GM23338 (cell line): ENCODE measurements around the gene ANKZF1. TPM values are rescaled to one million over a fixed set of nuclear protein-coding genes. Genes with fewer than 3 reads are reported as not detected.

Source experiments
- ATAC-seq: fragments of 200-7000 bp; cut with Tn5 transposase; 3 replicates; pipeline ENCODE4 v1.9.1; 2020
- DNase-seq: peaks from one replicate; pipeline ENCODE4 v3.0.0-alpha.2; 2015; ENCODE audit warnings: low spot score
- H2AFZ ChIP-seq: fragments of 200-600 bp; sonication (generic); 2 replicates; pipeline ENCODE4 v1.8.0; 2016; ENCODE audit warnings: antibody characterized with exemption, mild to moderate bottlenecking, moderate library complexity
- H3F3A ChIP-seq: fragments of 200-600 bp; sonication (generic); replicated peaks from 2 replicates; pipeline ENCODE4 v1.8.0; 2017; ENCODE audit warnings: antibody characterized with exemption, mixed run types, low read depth
- H3K27ac ChIP-seq: fragments of 200-600 bp; sonication (generic); 2 replicates; pipeline ENCODE4 v1.6.1; 2016; ENCODE audit warnings: low read depth
- H3K27me3 ChIP-seq: fragments of 200-600 bp; sonication (generic); 2 replicates; pipeline ENCODE4 v1.8.0; 2016; ENCODE audit warnings: mild to moderate bottlenecking, mixed run types, moderate library complexity; ENCODE audit not compliant: insufficient read depth
- H3K36me3 ChIP-seq: fragments of 200-600 bp; sonication (generic); 2 replicates; pipeline ENCODE4 v1.8.0; 2016; ENCODE audit warnings: mild to moderate bottlenecking; ENCODE audit not compliant: insufficient read depth
- H3K4me1 ChIP-seq: fragments of 200-600 bp; sonication (generic); 2 replicates; pipeline ENCODE4 v1.8.0; 2016; ENCODE audit warnings: mild to moderate bottlenecking, moderate library complexity; ENCODE audit not compliant: insufficient read depth
- H3K4me2 ChIP-seq: fragments of 200-600 bp; sonication (generic); 2 replicates; pipeline ENCODE4 v1.7.1; 2017; ENCODE audit warnings: mixed run types
- H3K4me3 ChIP-seq: fragments of 200-600 bp; sonication (generic); 2 replicates; pipeline ENCODE4 v1.6.1; 2016; ENCODE audit warnings: mixed run types
- H3K79me2 ChIP-seq: fragments of 200-600 bp; sonication (generic); replicated peaks from 2 replicates; pipeline ENCODE4 v1.8.0; 2017; ENCODE audit warnings: mild to moderate bottlenecking; ENCODE audit not compliant: insufficient read depth
- H3K9me2 ChIP-seq: fragments of 200-600 bp; sonication (generic); 2 replicates; pipeline ENCODE4 v1.8.0; 2017; ENCODE audit not compliant: insufficient read depth
- H4K20me1 ChIP-seq: fragments of 200-600 bp; sonication (generic); replicated peaks from 2 replicates; pipeline ENCODE4 v1.8.0; 2017; ENCODE audit warnings: mild to moderate bottlenecking; ENCODE audit not compliant: insufficient read depth
- H3K27ac Mint-ChIP-seq: 2 replicates; pipeline ENCODE4 v1.8.0; 2020; ENCODE audit warnings: inconsistent platforms, mild to moderate bottlenecking, moderate library complexity, mixed read lengths
- H3K27me3 Mint-ChIP-seq: 3 replicates; pipeline ENCODE4 v1.8.0; 2022; ENCODE audit warnings: low read depth, mild to moderate bottlenecking, moderate library complexity, mixed read lengths, inconsistent platforms; ENCODE audit not compliant: insufficient read depth, poor library complexity
- H3K36me3 Mint-ChIP-seq: 3 replicates; pipeline ENCODE4 v1.8.0; 2021; ENCODE audit warnings: low read depth, mild to moderate bottlenecking, inconsistent platforms, moderate library complexity, mixed read lengths
- H3K4me1 Mint-ChIP-seq: 3 replicates; pipeline ENCODE4 v1.8.0; 2020; ENCODE audit warnings: mild to moderate bottlenecking, inconsistent platforms, mixed read lengths
- H3K4me3 Mint-ChIP-seq: 3 replicates; pipeline ENCODE4 v1.8.0; 2021; ENCODE audit warnings: moderate library complexity, mild to moderate bottlenecking, inconsistent platforms, mixed read lengths
- H3K9me3 Mint-ChIP-seq: 3 replicates; pipeline ENCODE4 v1.8.0; 2020; ENCODE audit warnings: moderate library complexity, mild to moderate bottlenecking, inconsistent platforms, mixed read lengths
- CREB1 ChIP-seq: fragments of 250-450 bp; sonication (Bioruptor Pico); IDR thresholded peaks from 2 replicates; pipeline ENCODE4 v1.5.0; 2020; ENCODE audit warnings: low read depth, mild to moderate bottlenecking, moderate library complexity
- CTCF ChIP-seq, 2 experiments: fragments of 200-600 bp in 1 of 2; sonication (generic) in 1 of 2; conservative IDR thresholded peaks; 2 replicates each; pipeline versions ENCODE4 v1.5.1 to v1.6.1; 2016 to 2017; ENCODE audit warnings: antibody characterized with exemption in 2 of 2, low read depth in 2 of 2, mild to moderate bottlenecking in 2 of 2, moderate library complexity in 1 of 2
- ETS1 ChIP-seq: IDR thresholded peaks from 2 replicates; pipeline ENCODE4 v1.6.1; 2016; ENCODE audit warnings: antibody characterized with exemption
- EZH2 ChIP-seq: fragments of 200-600 bp; sonication (generic); IDR thresholded peaks from one replicate; pipeline ENCODE4 v1.8.0; 2017; ENCODE audit warnings: antibody characterized with exemption, mild to moderate bottlenecking, low read depth; ENCODE audit not compliant: unreplicated experiment
- EZH2phosphoT487 ChIP-seq: fragments of 200-600 bp; sonication (generic); IDR thresholded peaks from one replicate; pipeline ENCODE4 v1.8.1; 2018; ENCODE audit warnings: antibody characterized with exemption; ENCODE audit not compliant: unreplicated experiment
- JUNB ChIP-seq: IDR thresholded peaks from one replicate; pipeline ENCODE4 v1.6.1; 2016; ENCODE audit warnings: antibody characterized with exemption; ENCODE audit not compliant: unreplicated experiment
- NANOG ChIP-seq: IDR thresholded peaks from 2 replicates; pipeline ENCODE4 v1.6.1; 2016; ENCODE audit warnings: antibody characterized with exemption, borderline replicate concordance
- POLR2AphosphoS5 ChIP-seq: IDR thresholded peaks from 2 replicates; pipeline ENCODE4 v1.6.1; 2016; ENCODE audit warnings: antibody characterized with exemption, low read depth
- REST ChIP-seq: IDR thresholded peaks from one replicate; pipeline ENCODE4 v1.6.1; 2018; ENCODE audit warnings: antibody characterized with exemption; ENCODE audit not compliant: unreplicated experiment
- STAT1 ChIP-seq: IDR thresholded peaks from one replicate; pipeline ENCODE4 v1.6.1; 2016; ENCODE audit warnings: antibody characterized with exemption; ENCODE audit not compliant: unreplicated experiment
- ZNF114 ChIP-seq: fragments of 250-450 bp; sonication (Bioruptor Pico); IDR thresholded peaks from 2 replicates; pipeline ENCODE4 v1.5.0; 2020; ENCODE audit warnings: mild to moderate bottlenecking, moderate library complexity
- ZNF331 ChIP-seq: fragments of 250-450 bp; sonication (Bioruptor Pico); IDR thresholded peaks from 2 replicates; pipeline ENCODE4 v1.5.0; 2020; ENCODE audit warnings: low read depth, mild to moderate bottlenecking, moderate library complexity
- ZNF462 ChIP-seq: fragments of 250-450 bp; sonication (Bioruptor Pico); IDR thresholded peaks from 2 replicates; pipeline ENCODE4 v1.5.0; 2020; ENCODE audit warnings: mild to moderate bottlenecking, moderate library complexity
- polyA plus RNA-seq: library from polyadenylated mRNA; unstranded; fragments of >200 nt; fragmentation: Nextera tagmentation; extraction: Ambion mirVana; gene quantifications from 2 replicates; pipeline ENCODE4 v1.2.1, GENCODE V29; 2016
- total RNA-seq: library from RNA; depleted of rRNA; stranded (reverse); fragments of >200 nt; shearing (Covaris generic); gene quantifications from 2 replicates; pipeline ENCODE4 v1.2.3, GENCODE V29; 2014

Gene ANKZF1
- total and polyA plus RNA-seq, 2 experiments from 2014 or later: 29.9 to 61.9 TPM

- Histone ChIP-seq H4K20me1 (no peaks in the 10 kb centered on the region), H3K27ac (no peak overlapping the region), H3K4me2 (no peak overlapping the region), H3K79me2 (no peaks in the 10 kb centered on the region), H3K27me3 (no peaks in the 10 kb centered on the region), H3F3A (no peaks in the 10 kb centered on the region), H3K9me2 (no peaks in the 10 kb centered on the region), H3K4me1 (no peaks in the 10 kb centered on the region; the same call in 1 of the 2 replicates), H3K4me3 (no peak overlapping the region), H3K36me3 (no peaks in the 10 kb centered on the region), H2AFZ (no peak overlapping the region)
- ATAC-seq (no peak), DNase-seq (no peak)
- Mint-ChIP-seq H3K27ac (no peak overlapping the region), H3K27me3 (peaks cover 10% of the 10 kb centered on the region), H3K4me3 (no peak overlapping the region), H3K9me3 (peaks cover 6% of the 10 kb centered on the region; the same call in 1 of the 3 replicates), H3K36me3 (no peaks in the 10 kb centered on the region), H3K4me1 (peaks cover 10% of the 10 kb centered on the region; the same call in 2 of the 3 replicates)
- TF ChIP-seq ZNF114 (CRISPR knock-in tag) (no peak), REST (no peak), ZNF462 (CRISPR knock-in tag) (no peak), CREB1 (CRISPR knock-in tag) (no peak), NANOG (no peak), CTCF (conservative IDR thresholded peaks at IDR 0.05; ENCODE audit: low read depth in 2 of 2) (no peak), JUNB (no peak), POLR2AphosphoS5 (no peak), EZH2phosphoT487 (no peak), ZNF331 (no peak), ETS1 (no peak), STAT1 (no peak), EZH2 (no peak)
These were observed 30.6 kb upstream of the ANKZF1 start for GRCh38 chr2:219198974-219199373.
